ENCODE data around the gene ATP5F1C. TPM values are rescaled to one million over a fixed set of nuclear protein-coding genes. Genes with fewer than 3 reads are reported as not detected.

Gene ATP5F1C
- total and polyA plus RNA-seq, 2 experiments from 2014 or later: 269 to 416 TPM

DNA sequence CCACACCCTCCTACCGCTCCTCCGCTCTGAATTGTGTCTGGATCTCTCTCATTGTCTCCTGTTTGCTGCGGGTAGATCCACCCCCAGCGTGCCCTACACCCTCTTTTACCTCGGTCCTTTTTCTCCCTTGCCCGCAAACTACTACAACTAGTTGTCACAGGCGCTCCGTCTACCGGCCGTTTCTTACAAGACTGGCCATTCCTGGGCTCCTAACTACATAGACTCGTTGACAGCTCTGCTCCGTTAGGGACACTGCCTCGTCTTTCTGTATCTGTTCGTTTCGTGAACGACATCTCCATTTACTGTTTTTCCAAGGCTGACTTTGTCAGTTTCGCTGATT is 31.1 kb downstream of the ATP5F1C start:
- H3K4me2 ChIP-seq: peak overlapping the region; percentile 94
- no peaks in the 10 kb centered on the region for H4K20me1 ChIP-seq (ENCODE audit: insufficient read depth, poor library complexity, severe bottlenecking)
- peak overlapping the region; percentile 75 for H3K4me3 ChIP-seq
- DNase-seq (ENCODE audit: low spot score): peak; percentile 81
- peak overlapping the region; percentile 94 for H2AFZ ChIP-seq
- no peaks in the 10 kb centered on the region for H3K9me3 ChIP-seq (ENCODE audit: low read depth)
- TF ChIP-seq EZH2phosphoT487 (IDR thresholded peaks at IDR 0.05; ENCODE audit: low read depth, severe bottlenecking, unreplicated experiment): no peak
- TF ChIP-seq EZH2 (IDR thresholded peaks at IDR 0.05; ENCODE audit: borderline replicate concordance): no peak
- TF ChIP-seq, protein P1, sequence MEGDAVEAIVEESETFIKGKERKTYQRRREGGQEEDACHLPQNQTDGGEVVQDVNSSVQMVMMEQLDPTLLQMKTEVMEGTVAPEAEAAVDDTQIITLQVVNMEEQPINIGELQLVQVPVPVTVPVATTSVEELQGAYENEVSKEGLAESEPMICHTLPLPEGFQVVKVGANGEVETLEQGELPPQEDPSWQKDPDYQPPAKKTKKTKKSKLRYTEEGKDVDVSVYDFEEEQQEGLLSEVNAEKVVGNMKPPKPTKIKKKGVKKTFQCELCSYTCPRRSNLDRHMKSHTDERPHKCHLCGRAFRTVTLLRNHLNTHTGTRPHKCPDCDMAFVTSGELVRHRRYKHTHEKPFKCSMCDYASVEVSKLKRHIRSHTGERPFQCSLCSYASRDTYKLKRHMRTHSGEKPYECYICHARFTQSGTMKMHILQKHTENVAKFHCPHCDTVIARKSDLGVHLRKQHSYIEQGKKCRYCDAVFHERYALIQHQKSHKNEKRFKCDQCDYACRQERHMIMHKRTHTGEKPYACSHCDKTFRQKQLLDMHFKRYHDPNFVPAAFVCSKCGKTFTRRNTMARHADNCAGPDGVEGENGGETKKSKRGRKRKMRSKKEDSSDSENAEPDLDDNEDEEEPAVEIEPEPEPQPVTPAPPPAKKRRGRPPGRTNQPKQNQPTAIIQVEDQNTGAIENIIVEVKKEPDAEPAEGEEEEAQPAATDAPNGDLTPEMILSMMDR (IDR thresholded peaks at IDR 0.05; ENCODE audit: poor library complexity): peak; percentile 38
- H3K9me2 ChIP-seq (replicated peaks; ENCODE audit: insufficient read depth): no peaks in the 10 kb centered on the region
- no peaks in the 10 kb centered on the region for H3K36me3 ChIP-seq (replicated peaks; ENCODE audit: insufficient read depth, low read depth)
- peaks cover 35% of the 10 kb centered on the region for H3K79me2 ChIP-seq
- H3K4me1 ChIP-seq (ENCODE audit: insufficient read depth): no peaks in the 10 kb centered on the region
- 1% methylated on average over 17 of the region's 17 CpGs for WGBS (ENCODE audit: low lambda C conversion rate, missing lambda C conversion rate)
- H3K27ac ChIP-seq: no peak overlapping the region
- H3K27me3 ChIP-seq: no peaks in the 10 kb centered on the region

DNA sequence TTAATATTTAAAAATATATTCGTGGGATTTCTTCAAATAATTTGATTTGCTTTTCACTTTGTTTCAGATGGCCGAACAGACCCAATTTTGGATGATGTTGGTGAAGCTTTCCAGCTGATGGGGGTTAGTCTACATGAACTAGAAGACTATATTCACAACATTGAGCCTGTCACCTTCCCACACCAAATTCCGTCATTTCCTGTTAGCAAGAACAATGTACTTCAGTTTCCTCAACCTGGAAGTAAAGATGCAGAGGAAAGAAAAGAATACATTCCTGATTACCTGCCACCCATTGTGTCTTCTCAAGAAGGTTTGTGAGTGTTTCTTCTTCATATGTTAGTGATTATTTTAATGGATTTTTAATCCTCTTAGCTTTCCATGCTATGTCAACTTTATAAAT is 36.3 kb downstream of the ATP5F1C start:
- Histone ChIP-seq H3K27ac (no peak overlapping the region), H3K36me3 (replicated peaks; ENCODE audit: insufficient read depth, low read depth) (no peaks in the 10 kb centered on the region), H3K79me2 (peaks cover 41% of the 10 kb centered on the region), H3K4me1 (ENCODE audit: insufficient read depth) (no peaks in the 10 kb centered on the region), H3K4me3 (no peak overlapping the region), H3K4me2 (no peak overlapping the region), H2AFZ (no peak overlapping the region), H3K27me3 (no peaks in the 10 kb centered on the region), H3K9me3 (ENCODE audit: low read depth) (no peaks in the 10 kb centered on the region), H4K20me1 (ENCODE audit: insufficient read depth, poor library complexity, severe bottlenecking) (no peaks in the 10 kb centered on the region), H3K9me2 (replicated peaks; ENCODE audit: insufficient read depth) (no peaks in the 10 kb centered on the region)
- no peak for TF ChIP-seq EZH2 (IDR thresholded peaks at IDR 0.05; ENCODE audit: borderline replicate concordance)
- no peak for TF ChIP-seq EZH2phosphoT487 (IDR thresholded peaks at IDR 0.05; ENCODE audit: low read depth, severe bottlenecking, unreplicated experiment)
- TF ChIP-seq, protein P1 (IDR thresholded peaks at IDR 0.05; ENCODE audit: poor library complexity): no peak
- 91% methylated on average over 3 of the region's 3 CpGs for WGBS (ENCODE audit: low lambda C conversion rate, missing lambda C conversion rate)
- no peak for DNase-seq (ENCODE audit: low spot score)

DNA sequence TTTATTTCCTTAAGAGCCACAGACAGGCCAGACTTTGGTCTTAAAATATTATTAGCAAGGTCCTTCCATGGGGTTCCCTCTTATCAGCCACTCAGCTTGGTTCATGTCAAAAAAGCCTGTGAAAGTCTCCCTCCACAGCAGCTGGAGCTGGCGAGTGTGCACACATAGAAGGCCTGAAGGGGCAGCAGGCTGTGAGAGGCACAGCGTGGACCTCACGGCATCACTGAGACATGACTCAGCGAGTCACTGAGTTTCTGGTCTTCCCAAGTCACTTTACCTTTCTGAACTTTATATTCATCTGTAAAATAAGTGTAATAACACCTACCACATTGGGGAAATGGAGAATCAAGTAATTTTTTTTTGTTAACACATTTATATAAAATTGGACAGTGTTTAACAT is 39.0 kb downstream of the ATP5F1C start:
- Histone ChIP-seq H3K36me3 (replicated peaks; ENCODE audit: insufficient read depth, low read depth) (no peaks in the 10 kb centered on the region), H4K20me1 (ENCODE audit: insufficient read depth, poor library complexity, severe bottlenecking) (no peaks in the 10 kb centered on the region), H3K27ac (no peak overlapping the region), H3K4me3 (no peak overlapping the region), H3K79me2 (peaks cover 34% of the 10 kb centered on the region), H3K9me2 (replicated peaks; ENCODE audit: insufficient read depth) (no peaks in the 10 kb centered on the region), H2AFZ (no peak overlapping the region), H3K9me3 (ENCODE audit: low read depth) (no peaks in the 10 kb centered on the region), H3K27me3 (no peaks in the 10 kb centered on the region), H3K4me2 (no peak overlapping the region), H3K4me1 (ENCODE audit: insufficient read depth) (no peaks in the 10 kb centered on the region)
- TF ChIP-seq EZH2 (IDR thresholded peaks at IDR 0.05; ENCODE audit: borderline replicate concordance) (no peak), EZH2phosphoT487 (IDR thresholded peaks at IDR 0.05; ENCODE audit: low read depth, severe bottlenecking, unreplicated experiment) (no peak)
- TF ChIP-seq, protein P1 (IDR thresholded peaks at IDR 0.05; ENCODE audit: poor library complexity): no peak
- DNase-seq (ENCODE audit: low spot score): peak; percentile 46
- WGBS (ENCODE audit: low lambda C conversion rate, missing lambda C conversion rate): 63% methylated on average over 4 of the region's 4 CpGs

Measured in hepatocyte (in vitro differentiated cells).